ENCODE results near the gene NNAT.
"Not testable (repeated sequence)": the region's sequence is repeated elsewhere in the genome, so short reads cannot be mapped to it uniquely, and the experiment has no call there.

NNAT gene

GRCh38 chr20:37521061-37521771 lies at the start of gene NNAT:
TSS of gene NNAT (plus strand) at chr20:37521250. CDS start at chr20:37521332, 82 bp downstream.
- no peak for DNase-seq

- DNase-seq = no peak
These were observed 49.3 kb upstream of the NNAT start for GRCh38 chr20:37471741-37472235.

- DNase-seq = not testable (repeated sequence)
These were observed 48.6 kb upstream of the NNAT start for GRCh38 chr20:37472435-37472834.

GRCh38 chr20:37473249-37474000 lies 47.6 kb upstream of the NNAT start:
- DNase-seq = no peak

- DNase-seq = no peak
These were observed 46.7 kb upstream of the NNAT start for GRCh38 chr20:37474386-37474785.

GRCh38 chr20:37475252-37475651 lies 45.8 kb upstream of the NNAT start:
- no peak for DNase-seq

GRCh38 chr20:37477041-37477440 lies 44.0 kb upstream of the NNAT start:
- DNase-seq = no peak

- no peak for DNase-seq
These were observed 41.8 kb upstream of the NNAT start for GRCh38 chr20:37479266-37479665.

GRCh38 chr20:37479925-37480691 lies 40.9 kb upstream of the NNAT start:
- no peak for DNase-seq

- no peak for DNase-seq
These were observed 40.1 kb upstream of the NNAT start for GRCh38 chr20:37480919-37481318.

- no peak for DNase-seq
These were observed 39.4 kb upstream of the NNAT start for GRCh38 chr20:37481610-37482009.

GRCh38 chr20:37484331-37484730 lies 36.7 kb upstream of the NNAT start:
- no peak for DNase-seq

- DNase-seq = not testable (repeated sequence)
These were observed 34.8 kb upstream of the NNAT start for GRCh38 chr20:37486209-37486608.

GRCh38 chr20:37490663-37491350 lies 30.2 kb upstream of the NNAT start:
- DNase-seq = no peak

- no peak for DNase-seq
These were observed 28.9 kb upstream of the NNAT start for GRCh38 chr20:37492096-37492625.

- no peak for DNase-seq
These were observed 28.1 kb upstream of the NNAT start for GRCh38 chr20:37492945-37493344.

- DNase-seq = no peak
These were observed 26.7 kb upstream of the NNAT start for GRCh38 chr20:37494301-37494700.

GRCh38 chr20:37494796-37495195 lies 26.3 kb upstream of the NNAT start:
- no peak for DNase-seq

- no peak for DNase-seq
These were observed 22.9 kb upstream of the NNAT start for GRCh38 chr20:37498066-37498665.

- no peak for DNase-seq
These were observed 20.7 kb upstream of the NNAT start for GRCh38 chr20:37500311-37500710.

GRCh38 chr20:37501940-37502339 lies 19.1 kb upstream of the NNAT start:
- no peak for DNase-seq

GRCh38 chr20:37502654-37503053 lies 18.4 kb upstream of the NNAT start:
- no peak for DNase-seq
